IMR-90 (cell line): ENCODE measurements around the gene GLS. TPM values are rescaled to one million over a fixed set of nuclear protein-coding genes. Genes with fewer than 3 reads are reported as not detected.

Source experiments
- ATAC-seq: fragments of 200-7000 bp; cut with Tn5 transposase; 2 replicates; pipeline ENCODE4 v1.9.1; 2020; ENCODE audit warnings: low read depth, mild to moderate bottlenecking, moderate library complexity
- BruUV-seq: library from RNA; stranded (reverse); fragments of 400-500 nt; replicated peaks from 2 replicates; lab custom pipeline; 2021; lab: Mats Ljungman, UMichigan
- CTCF ChIA-PET: fragments of 300-600 bp; formaldehyde crosslinking; extraction: SDS; loops from one replicate; lab custom pipeline; 2021; ENCODE audit warnings: antibody characterized with exemption; lab: Yijun Ruan, JAX
- POLR2A ChIA-PET: fragments of 300-600 bp; sonication (Branson Sonifier 250); formaldehyde crosslinking; loops from one replicate; lab custom pipeline; 2022; ENCODE audit warnings: antibody characterized with exemption; ENCODE audit not compliant: unreplicated experiment; lab: Charles Lee
- DNase-seq: peaks from one replicate; pipeline ENCODE4 v3.0.0; 2013
- H2AFZ ChIP-seq: replicated peaks from 2 replicates; pipeline ENCODE3; 2013; ENCODE audit warnings: low read length, mild to moderate bottlenecking; ENCODE audit not compliant: poor library complexity
- H2AK5ac ChIP-seq: 2 replicates; pipeline ENCODE4 v1.6.1; 2013; ENCODE audit warnings: low read depth, low read length, inconsistent platforms
- H2AK9ac ChIP-seq: replicated peaks from 2 replicates; pipeline ENCODE3; 2013; ENCODE audit warnings: mild to moderate bottlenecking, low read depth, low read length, moderate library complexity; ENCODE audit not compliant: poor library complexity
- H2BK120ac ChIP-seq: 2 replicates; pipeline ENCODE4 v1.6.1; 2013; ENCODE audit warnings: low read depth, low read length, inconsistent platforms
- H2BK15ac ChIP-seq: 3 replicates; pipeline ENCODE4 v1.6.1; 2013; ENCODE audit warnings: low read depth, low read length, inconsistent platforms
- H2BK20ac ChIP-seq: 2 replicates; pipeline ENCODE4 v1.6.1; 2013; ENCODE audit warnings: low read depth, mild to moderate bottlenecking, inconsistent platforms, low read length, moderate library complexity
- H2BK5ac ChIP-seq: 2 replicates; pipeline ENCODE4 v1.6.1; 2013; ENCODE audit warnings: mild to moderate bottlenecking, low read depth, low read length, inconsistent platforms; ENCODE audit not compliant: poor library complexity, severe bottlenecking
- H3K14ac ChIP-seq: replicated peaks from 2 replicates; pipeline ENCODE4 v1.6.1; 2013; ENCODE audit warnings: low read depth, low read length, inconsistent platforms
- H3K18ac ChIP-seq: 2 replicates; pipeline ENCODE4 v1.6.1; 2013; ENCODE audit warnings: low read depth, low read length, control low read depth
- H3K23ac ChIP-seq: 2 replicates; pipeline ENCODE4 v1.6.1; 2013; ENCODE audit warnings: low read depth, low read length, inconsistent platforms
- H3K27ac ChIP-seq: 2 replicates; pipeline ENCODE4 v1.5.1; 2013; ENCODE audit warnings: mild to moderate bottlenecking, control low read depth, low read length; ENCODE audit not compliant: insufficient read depth
- H3K27me3 ChIP-seq: 2 replicates; pipeline ENCODE4 v1.6.1; 2013; ENCODE audit warnings: low read length; ENCODE audit not compliant: control insufficient read depth, insufficient read depth
- H3K36me3 ChIP-seq: 2 replicates; pipeline ENCODE4 v1.6.1; 2013; ENCODE audit warnings: low read length, mixed read lengths; ENCODE audit not compliant: control insufficient read depth, insufficient read depth
- H3K4ac ChIP-seq: 2 replicates; pipeline ENCODE4 v1.6.1; 2013; ENCODE audit warnings: low read depth, low read length, inconsistent platforms
- H3K4me1 ChIP-seq: 2 replicates; pipeline ENCODE4 v1.6.1; 2013; ENCODE audit warnings: low read length, mixed read lengths; ENCODE audit not compliant: control insufficient read depth, insufficient read depth
- H3K4me2 ChIP-seq: 2 replicates; pipeline ENCODE4 v1.6.1; 2013; ENCODE audit warnings: low read depth, mild to moderate bottlenecking, control low read depth, low read length, moderate library complexity
- H3K4me3 ChIP-seq: 2 replicates; pipeline ENCODE4 v1.5.1; 2013; ENCODE audit warnings: low read depth, mild to moderate bottlenecking, control low read depth, low read length, moderate library complexity; ENCODE audit not compliant: insufficient read depth
- H3K56ac ChIP-seq: 2 replicates; pipeline ENCODE4 v1.6.1; 2013; ENCODE audit warnings: low read length, inconsistent platforms; ENCODE audit not compliant: insufficient read depth; ENCODE audit errors: extremely low read depth
- H3K79me1 ChIP-seq, 2 experiments: 2 replicates each; pipeline ENCODE4 v1.6.1; 2013; ENCODE audit warnings: low read length in 2 of 2, inconsistent platforms in 1 of 2, low read depth in 1 of 2
- H3K9ac ChIP-seq: 2 replicates; pipeline ENCODE4 v1.6.1; 2013; ENCODE audit warnings: low read depth, low read length, control low read depth
- H3K9me1 ChIP-seq: 2 replicates; pipeline ENCODE4 v1.6.1; 2013; ENCODE audit warnings: low read length, inconsistent platforms; ENCODE audit not compliant: insufficient read depth
- H3K9me3 ChIP-seq: 2 replicates; pipeline ENCODE4 v1.6.1; 2013; ENCODE audit warnings: low read length; ENCODE audit not compliant: control insufficient read depth, insufficient read depth
- H4K20me1 ChIP-seq: 2 replicates; pipeline ENCODE4 v1.6.1; 2013; ENCODE audit warnings: low read length, inconsistent platforms; ENCODE audit not compliant: insufficient read depth
- H4K5ac ChIP-seq: 2 replicates; pipeline ENCODE4 v1.6.1; 2013; ENCODE audit warnings: mild to moderate bottlenecking, low read depth, low read length, control low read depth
- H4K8ac ChIP-seq, 2 experiments: 2 replicates each; pipeline ENCODE4 v1.6.1; 2013; ENCODE audit warnings: low read depth in 2 of 2, low read length in 2 of 2, control low read depth in 1 of 2, inconsistent platforms in 1 of 2
- H4K91ac ChIP-seq: 2 replicates; pipeline ENCODE4 v1.6.1; 2013; ENCODE audit warnings: low read depth, low read length, inconsistent platforms; ENCODE audit not compliant: insufficient read depth
- BHLHE40 ChIP-seq: fragments of 150-350 bp; IDR thresholded peaks from 2 replicates; pipeline ENCODE4 v1.6.1; 2016; ENCODE audit warnings: mild to moderate bottlenecking, low read depth, low read length
- CEBPB ChIP-seq: IDR thresholded peaks from 2 replicates; pipeline ENCODE4 v1.6.1; 2012; ENCODE audit warnings: low read depth, low read length, improper control_type of control experiment
- CHD1 ChIP-seq: IDR thresholded peaks from 2 replicates; pipeline ENCODE4 v1.6.1; 2012; ENCODE audit warnings: low read depth, low read length, improper control_type of control experiment
- CTCF ChIP-seq: conservative IDR thresholded peaks from 2 replicates; pipeline ENCODE4 v1.5.1; 2012; ENCODE audit warnings: mild to moderate bottlenecking, low read depth, low read length, improper control_type of control experiment
- FOS ChIP-seq: fragments of 150-350 bp; IDR thresholded peaks from 2 replicates; pipeline ENCODE4 v1.6.1; 2016; ENCODE audit warnings: low read depth, low read length
- MAFK ChIP-seq: IDR thresholded peaks from 2 replicates; pipeline ENCODE4 v1.6.1; 2012; ENCODE audit warnings: low read depth, low read length, improper control_type of control experiment
- MAZ ChIP-seq: IDR thresholded peaks from 2 replicates; pipeline ENCODE4 v1.6.1; 2012; ENCODE audit warnings: low read depth, mild to moderate bottlenecking, low read length, improper control_type of control experiment, moderate library complexity, borderline replicate concordance
- MXI1 ChIP-seq: IDR thresholded peaks from 2 replicates; pipeline ENCODE4 v1.6.1; 2012; ENCODE audit warnings: low read depth, mild to moderate bottlenecking, low read length, moderate library complexity, borderline replicate concordance
- NFE2L2 ChIP-seq: fragments of 150-350 bp; IDR thresholded peaks from 2 replicates; pipeline ENCODE4 v1.6.1; 2016; ENCODE audit warnings: low read depth, mild to moderate bottlenecking, low read length
- POLR2A ChIP-seq: IDR thresholded peaks from 2 replicates; pipeline ENCODE4 v1.6.1; 2012; ENCODE audit warnings: mild to moderate bottlenecking, low read depth, low read length
- RAD21 ChIP-seq: IDR thresholded peaks from 2 replicates; pipeline ENCODE4 v1.6.1; 2012; ENCODE audit warnings: low read length, improper control_type of control experiment
- RCOR1 ChIP-seq: IDR thresholded peaks from 2 replicates; pipeline ENCODE4 v1.6.1; 2012; ENCODE audit warnings: mild to moderate bottlenecking, low read length, improper control_type of control experiment; ENCODE audit not compliant: insufficient replicate concordance
- RFX5 ChIP-seq: IDR thresholded peaks from 2 replicates; pipeline ENCODE4 v1.8.0; 2012; ENCODE audit warnings: low read depth, mild to moderate bottlenecking, low read length, moderate library complexity
- SMC3 ChIP-seq: fragments of 150-350 bp; IDR thresholded peaks from 2 replicates; pipeline ENCODE4 v1.6.1; 2016; ENCODE audit warnings: low read depth, mild to moderate bottlenecking, antibody characterized with exemption, low read length, moderate library complexity
- USF2 ChIP-seq: fragments of 150-350 bp; IDR thresholded peaks from 2 replicates; pipeline ENCODE4 v1.6.1; 2017; ENCODE audit warnings: mild to moderate bottlenecking, antibody characterized with exemption, low read length, low read depth
- WGBS, 2 experiments: methylation state at CpG; one replicate each; pipeline versions ENCODE4 v1.1.5 to v1.1.7; 2013; ENCODE audit warnings: missing lambda C conversion rate in 2 of 2; ENCODE audit not compliant: insufficient read length in 1 of 2; ENCODE audit errors: extremely low coverage in 2 of 2; 5-methylcytosine and 5-hydroxymethylcytosine counted together
- dilution Hi-C: fragments of 300-500 bp; cut with HindIII; formaldehyde crosslinking; loops from one replicate; pipeline ENCODE4 v1.14.3; 2018; ENCODE audit warnings: low sequenced_read_pairs; ENCODE audit not compliant: unreplicated experiment
- in situ Hi-C: fragments of 300-500 bp; cut with MboI; formaldehyde crosslinking; loops from 3 replicates; pipeline ENCODE4 v1.14.3; 2019; ENCODE audit warnings: low sequenced_read_pairs, inconsistent platforms, mixed read lengths
- intact Hi-C: fragments of 100-400 bp; cut with micrococcal nuclease; formaldehyde crosslinking; loops from 2 replicates; pipeline ENCODE4 v1.10.0; 2022
- polyA plus RNA-seq, 3 experiments: library from polyadenylated mRNA; depleted of rRNA; stranded (reverse); fragments of >200 nt; gene quantifications; 2 replicates each; pipeline ENCODE4 v1.2.3, GENCODE V29; 2012; ENCODE audit warnings: low replicate concordance in 1 of 3
- total RNA-seq: library from RNA; depleted of rRNA; stranded (reverse); fragments of >200 nt; gene quantifications from 2 replicates; pipeline ENCODE4 v1.2.3, GENCODE V29; 2012
- TF ChIP-seq, protein P1 (sequence below): fragments of 150-350 bp; IDR thresholded peaks from 2 replicates; pipeline ENCODE4 v1.6.1; 2016; ENCODE audit warnings: low read depth, mild to moderate bottlenecking, low read length, moderate library complexity, borderline replicate concordance

Gene GLS
- total and polyA plus RNA-seq, 2 of the 4 experiments (the other 2 are of a cell fraction): 87.5 to 130 TPM

GRCh38 chr2:190997526-190998113 is 117.0 kb downstream of the GLS start:
- no peak overlapping the region for H2BK20ac ChIP-seq
- H3K79me1 ChIP-seq: peaks cover 10 to 19% of the 10 kb centered on the region in 2 experiments
- H2AK5ac ChIP-seq: no peak overlapping the region
- H3K14ac ChIP-seq: no peak overlapping the region
- H3K9me1 ChIP-seq: peaks cover 2% of the 10 kb centered on the region; the same call in 1 of the 2 replicates
- H3K4me3 ChIP-seq: no peak overlapping the region
- H3K27me3 ChIP-seq: no peaks in the 10 kb centered on the region
- no peak overlapping the region for H4K5ac ChIP-seq
- no peak for ATAC-seq
- no peak overlapping the region for H2AFZ ChIP-seq
- no peak overlapping the region for H3K18ac ChIP-seq
- no peak overlapping the region for H3K27ac ChIP-seq
- WGBS, 2 experiments: no CpG with 5 or more reads among the region's 8 CpGs
- 0 out of 2 replicates have a peak, but pooled peaks cover 4% of the 10 kb centered on the region for H4K20me1 ChIP-seq
- no peak overlapping the region; the same call in 1 of the 2 replicates for H3K23ac ChIP-seq
- TF ChIP-seq SMC3 (no peak), FOS (no peak), RCOR1 (no peak), CTCF (no peak), MAZ (no peak), CHD1 (no peak), RAD21 (no peak), CEBPB (no peak), BHLHE40 (no peak), NFE2L2 (no peak), POLR2A (no peak), MAFK (no peak), MXI1 (no peak), RFX5 (no peak), USF2 (no peak)
- TF ChIP-seq, protein P1, sequence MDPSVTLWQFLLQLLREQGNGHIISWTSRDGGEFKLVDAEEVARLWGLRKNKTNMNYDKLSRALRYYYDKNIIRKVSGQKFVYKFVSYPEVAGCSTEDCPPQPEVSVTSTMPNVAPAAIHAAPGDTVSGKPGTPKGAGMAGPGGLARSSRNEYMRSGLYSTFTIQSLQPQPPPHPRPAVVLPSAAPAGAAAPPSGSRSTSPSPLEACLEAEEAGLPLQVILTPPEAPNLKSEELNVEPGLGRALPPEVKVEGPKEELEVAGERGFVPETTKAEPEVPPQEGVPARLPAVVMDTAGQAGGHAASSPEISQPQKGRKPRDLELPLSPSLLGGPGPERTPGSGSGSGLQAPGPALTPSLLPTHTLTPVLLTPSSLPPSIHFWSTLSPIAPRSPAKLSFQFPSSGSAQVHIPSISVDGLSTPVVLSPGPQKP: no peak
- no TSS peak for BruUV-seq
- H4K8ac ChIP-seq: no peak overlapping the region
- no peak overlapping the region for H3K56ac ChIP-seq
- intact Hi-C loops (no loop called here), dilution Hi-C loops (no loop called here), in situ Hi-C loops (no loop called here)
- no peaks in the 10 kb centered on the region for H3K9me3 ChIP-seq
- no peak overlapping the region for H2AK9ac ChIP-seq
- no peak overlapping the region for H2BK15ac ChIP-seq
- no peak overlapping the region for H4K91ac ChIP-seq
- no peak for DNase-seq
- no peak overlapping the region for H3K4me2 ChIP-seq
- no peaks in the 10 kb centered on the region for H3K4me1 ChIP-seq
- peaks cover 59% of the 10 kb centered on the region for H3K36me3 ChIP-seq
- ChIA-PET CTCF (no interaction called here), POLR2A (no interaction called here)
- H3K9ac ChIP-seq: no peak overlapping the region
- H3K4ac ChIP-seq: no peak overlapping the region
- no peak overlapping the region for H2BK5ac ChIP-seq
- H2BK120ac ChIP-seq: no peak overlapping the region
